Peyer's patch (tissue), 4 donors: Measurements from ENCODE around the gene C19orf73. TPM values are rescaled to one million over a fixed set of nuclear protein-coding genes. Genes with fewer than 3 reads are reported as not detected.

Source experiments
- DNase-seq, 3 donors: peaks; one replicate each; pipeline ENCODE4 v3.0.0-alpha.2; 2017 to 2019
- H3K27ac ChIP-seq, 4 donors: fragments of 200-600 bp; sonication (generic); one replicate each; pipeline ENCODE4 v1.5.1; 2016 to 2019
- H3K27me3 ChIP-seq, 2 donors: fragments of 200-600 bp; sonication (generic); one replicate each; pipeline ENCODE4 v1.5.1; 2019
- H3K36me3 ChIP-seq, 3 donors: fragments of 200-600 bp; sonication (generic); one replicate each; pipeline ENCODE4 v1.5.1; 2016 to 2019
- H3K4me1 ChIP-seq, 4 donors: fragments of 200-600 bp; sonication (generic); one replicate each; pipeline ENCODE4 v1.5.1; 2016 to 2019
- H3K4me3 ChIP-seq, 4 donors: fragments of 200-600 bp; sonication (generic); 1 replicate in 3 of 4; 2 replicates in 1 of 4; pipeline ENCODE4 v1.5.1; 2016 to 2019; ENCODE audit warnings: mild to moderate bottlenecking in 1 of 4
- H3K9me3 ChIP-seq, 4 donors: fragments of 200-600 bp; sonication (generic); one replicate each; pipeline ENCODE4 v1.5.1; 2016 to 2019; ENCODE audit warnings: mild to moderate bottlenecking in 1 of 4
- POLR2A ChIP-seq, 2 donors: fragments of 450-650 bp; IDR thresholded peaks; one replicate each; pipeline ENCODE4 v1.5.1; 2017; ENCODE audit warnings: antibody characterized with exemption in 2 of 2, mild to moderate bottlenecking in 2 of 2, moderate library complexity in 2 of 2
- total RNA-seq, 4 donors: library from RNA; depleted of rRNA; stranded (reverse); fragments of >200 nt; gene quantifications; one replicate each; pipeline ENCODE4 v1.1.0, GENCODE V29; 2016
- TF ChIP-seq, protein P1 (sequence below), 6 experiments: fragments of 450-650 bp in 4 of 6; fragments of 200-600 bp in 2 of 6; sonication (generic) in 1 of 6; IDR thresholded peaks; one replicate each; pipeline ENCODE4 v1.5.1; 2017 to 2019; ENCODE audit warnings: antibody characterized with exemption in 6 of 6, mild to moderate bottlenecking in 3 of 6, moderate library complexity in 1 of 6

C19orf73 gene
- total RNA-seq, 4 donors from 2014 or later = 3.6 to 6.1 (median 4.6) TPM; not detected in 1

GRCh38 chr19:49114630-49115363 is 4.1 kb downstream of the C19orf73 start:
- TF ChIP-seq, protein P1, sequence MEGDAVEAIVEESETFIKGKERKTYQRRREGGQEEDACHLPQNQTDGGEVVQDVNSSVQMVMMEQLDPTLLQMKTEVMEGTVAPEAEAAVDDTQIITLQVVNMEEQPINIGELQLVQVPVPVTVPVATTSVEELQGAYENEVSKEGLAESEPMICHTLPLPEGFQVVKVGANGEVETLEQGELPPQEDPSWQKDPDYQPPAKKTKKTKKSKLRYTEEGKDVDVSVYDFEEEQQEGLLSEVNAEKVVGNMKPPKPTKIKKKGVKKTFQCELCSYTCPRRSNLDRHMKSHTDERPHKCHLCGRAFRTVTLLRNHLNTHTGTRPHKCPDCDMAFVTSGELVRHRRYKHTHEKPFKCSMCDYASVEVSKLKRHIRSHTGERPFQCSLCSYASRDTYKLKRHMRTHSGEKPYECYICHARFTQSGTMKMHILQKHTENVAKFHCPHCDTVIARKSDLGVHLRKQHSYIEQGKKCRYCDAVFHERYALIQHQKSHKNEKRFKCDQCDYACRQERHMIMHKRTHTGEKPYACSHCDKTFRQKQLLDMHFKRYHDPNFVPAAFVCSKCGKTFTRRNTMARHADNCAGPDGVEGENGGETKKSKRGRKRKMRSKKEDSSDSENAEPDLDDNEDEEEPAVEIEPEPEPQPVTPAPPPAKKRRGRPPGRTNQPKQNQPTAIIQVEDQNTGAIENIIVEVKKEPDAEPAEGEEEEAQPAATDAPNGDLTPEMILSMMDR (IDR thresholded peaks at IDR 0.05) = no peak
- peak in 1 of 2 donors; percentile 19 for TF ChIP-seq POLR2A (IDR thresholded peaks at IDR 0.05)
- Histone ChIP-seq H3K27me3 (no peaks in the 10 kb centered on the region), H3K36me3 (no peaks in the 10 kb centered on the region), H3K4me3 (peak overlapping the region; percentile 77 to 94 (median 89)), H3K4me1 (peaks cover 2 to 32% (median 18%) of the 10 kb centered on the region in 4 donors), H3K27ac (peak overlapping the region; percentile 63 to 87 (median 77)), H3K9me3 (no peaks in the 10 kb centered on the region)
- peak; percentile 57 to 81 (median 76) for DNase-seq

- no peaks in the 10 kb centered on the region for H3K27me3 ChIP-seq
- no peak for TF ChIP-seq POLR2A (IDR thresholded peaks at IDR 0.05)
- TF ChIP-seq, protein P1 (IDR thresholded peaks at IDR 0.05) = peak; percentile 28 to 81 (median 70)
- peaks cover 0 to 3% (median 0%) of the 10 kb centered on the region in 3 donors for H3K36me3 ChIP-seq
- peak; percentile 55 to 84 (median 81) for DNase-seq
- H3K4me1 ChIP-seq = peaks cover 2 to 26% (median 15%) of the 10 kb centered on the region in 4 donors
- no peaks in the 10 kb centered on the region for H3K9me3 ChIP-seq
- peak within 1 kb of the TSS; percentile 77 to 94 (median 89) for H3K4me3 ChIP-seq
- peak within 1 kb of the TSS; percentile 63 to 87 (median 77) for H3K27ac ChIP-seq
Observed at GRCh38 chr19:49113762-49114629, 4.9 kb downstream of the C19orf73 start, which contains the start of gene LIN7B. Gene LIN7B, plus strand, starts transcription at chr19:49114370. Its CDS starts 35 bp downstream, at chr19:49114405.

- Histone ChIP-seq H3K4me3 (no peak overlapping the region), H3K27me3 (no peaks in the 10 kb centered on the region), H3K4me1 (peaks cover 0 to 14% (median 9%) of the 10 kb centered on the region in 4 donors), H3K27ac (no peak overlapping the region), H3K36me3 (peaks cover 0 to 29% (median 0%) of the 10 kb centered on the region in 3 donors), H3K9me3 (no peaks in the 10 kb centered on the region)
- TF ChIP-seq, protein P1 (IDR thresholded peaks at IDR 0.05) = no peak
- no peak for TF ChIP-seq POLR2A (IDR thresholded peaks at IDR 0.05)
- DNase-seq = no peak
Observed at GRCh38 chr19:49111218-49111998, 7.5 kb downstream of the C19orf73 start.

DNA sequence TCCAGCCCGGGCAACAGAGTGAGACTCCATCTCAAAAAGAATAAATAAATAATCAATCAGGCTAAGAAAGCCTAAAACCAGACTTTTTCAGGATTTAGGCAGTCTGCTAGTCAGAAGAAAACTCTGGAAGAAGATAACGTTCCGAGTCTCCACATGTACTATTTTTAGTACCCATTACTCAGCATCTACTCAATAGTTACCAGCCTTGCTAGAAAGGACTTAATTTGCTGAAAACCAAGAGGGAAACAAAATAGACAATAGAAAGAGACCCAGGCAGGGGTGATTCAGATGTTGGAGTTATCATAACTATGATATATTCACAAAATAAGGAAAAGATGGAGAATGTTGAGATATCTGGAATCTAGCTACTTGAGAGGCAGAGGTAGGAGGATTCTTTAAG is 8.4 kb downstream of the C19orf73 start:
- no peaks in the 10 kb centered on the region for H3K9me3 ChIP-seq

More for the DNA sequence above, 8.4 kb downstream of the C19orf73 start:
- H3K4me3 ChIP-seq = no peak overlapping the region
- no peak for DNase-seq
- no peak for TF ChIP-seq POLR2A (IDR thresholded peaks at IDR 0.05)
- TF ChIP-seq, protein P1 (IDR thresholded peaks at IDR 0.05) = no peak
- H3K27ac ChIP-seq = no peak overlapping the region
- H3K27me3 ChIP-seq = no peaks in the 10 kb centered on the region
- peaks cover 0 to 12% (median 8%) of the 10 kb centered on the region in 4 donors for H3K4me1 ChIP-seq
- H3K36me3 ChIP-seq = peaks cover 0 to 38% (median 0%) of the 10 kb centered on the region in 3 donors
